ENCODE data around the gene PAQR9. TPM values are rescaled to one million over a fixed set of nuclear protein-coding genes. Genes with fewer than 3 reads are reported as not detected.

PAQR9 gene
- total and polyA plus RNA-seq, 9 of the 15 experiments (the other 6 are each of a cell fraction or from before 2014, with no cell fraction given) = 0.04 to 0.58 (median 0.22) TPM

- TF ChIP-seq ZZZ3 (IDR thresholded peaks at IDR 0.05) = no peak
- peak; percentile 82 for TF ChIP-seq ATF3 (IDR thresholded peaks at IDR 0.05)
- TF ChIP-seq ATF3 (CRISPR knock-in tag; conservative IDR thresholded peaks at IDR 0.05) = no peak
- peak; percentile 81 for TF ChIP-seq FOSL1 (tag; conservative IDR thresholded peaks at IDR 0.05)
- TF ChIP-seq JUND (IDR thresholded peaks at IDR 0.05; ENCODE audit: borderline replicate concordance, low read depth, low read length) = peak; percentile 78
- peak; percentile 49; the same call in 1 of the 3 replicates for TF ChIP-seq JUND (tag; IDR thresholded peaks at IDR 0.05; ENCODE audit: borderline replicate concordance, low read depth, low read length)
- TF ChIP-seq JUN (IDR thresholded peaks at IDR 0.05; ENCODE audit: borderline replicate concordance, low read depth, low read length) = peak; percentile 73; the same call in 1 of the 2 replicates
- TF ChIP-seq JUN (CRISPR knock-in tag; IDR thresholded peaks at IDR 0.05; ENCODE audit: borderline replicate concordance) = no peak
- TF ChIP-seq YY1 (IDR thresholded peaks at IDR 0.05; ENCODE audit: borderline replicate concordance in 1 of 3, control insufficient read depth in 1 of 3, extremely low read depth in 1 of 3, insufficient read depth in 3 of 3, insufficient read length in 1 of 3, insufficient replicate concordance in 2 of 3, low read depth in 1 of 3, low read length in 2 of 3) = peak in 1 of 3 experiments; percentile 5
- TF ChIP-seq BDP1 (IDR thresholded peaks at IDR 0.05; ENCODE audit: insufficient read depth, insufficient read length) = no peak
Observed at GRCh38 chr3:142947799-142948575, 15.5 kb downstream of the PAQR9 start (continued).

Data from K562 (cell line).